H9 (cell line): Measurements from ENCODE around the gene YIPF3. TPM values are rescaled to one million over a fixed set of nuclear protein-coding genes. Genes with fewer than 3 reads are reported as not detected.

Source experiments
- DNase-seq: peaks from one replicate; pipeline ENCODE4 v3.0.0-alpha.2; 2017
- H2AFZ ChIP-seq: one replicate; pipeline ENCODE4 v1.6.1; 2013; ENCODE audit warnings: mild to moderate bottlenecking, low read length, control low read depth, moderate library complexity
- H2AK5ac ChIP-seq: 2 replicates; pipeline ENCODE4 v1.6.1; 2013; ENCODE audit warnings: low read length, control low read depth, mixed read lengths; ENCODE audit not compliant: insufficient read length
- H2BK120ac ChIP-seq: one replicate; pipeline ENCODE4 v1.6.1; 2013; ENCODE audit warnings: low read depth, mild to moderate bottlenecking, low read length, control low read depth, inconsistent platforms; ENCODE audit not compliant: poor library complexity, severe bottlenecking
- H2BK12ac ChIP-seq: 2 replicates; pipeline ENCODE4 v1.6.1; 2013; ENCODE audit warnings: low read length, control low read depth, mixed read lengths, low read depth; ENCODE audit not compliant: insufficient read length
- H2BK15ac ChIP-seq: 2 replicates; pipeline ENCODE4 v1.6.1; 2013; ENCODE audit warnings: low read depth, low read length, control low read depth
- H2BK20ac ChIP-seq: one replicate; pipeline ENCODE4 v1.6.1; 2013; ENCODE audit warnings: low read depth, mild to moderate bottlenecking, low read length, control low read depth, inconsistent platforms; ENCODE audit not compliant: poor library complexity, severe bottlenecking
- H2BK5ac ChIP-seq: 2 replicates; pipeline ENCODE4 v1.6.1; 2013; ENCODE audit warnings: low read length, control low read depth, mixed read lengths; ENCODE audit not compliant: insufficient read length
- H3K14ac ChIP-seq: 2 replicates; pipeline ENCODE4 v1.6.1; 2013; ENCODE audit warnings: low read length, control low read depth; ENCODE audit not compliant: insufficient read depth
- H3K18ac ChIP-seq: 2 replicates; pipeline ENCODE4 v1.6.1; 2013; ENCODE audit warnings: low read depth, mild to moderate bottlenecking, mixed read lengths, low read length, control low read depth; ENCODE audit not compliant: insufficient read length
- H3K23ac ChIP-seq: 2 replicates; pipeline ENCODE4 v1.6.1; 2013; ENCODE audit warnings: low read length, control low read depth, mixed read lengths, low read depth; ENCODE audit not compliant: insufficient read length
- H3K23me2 ChIP-seq: 2 replicates; pipeline ENCODE4 v1.6.1; 2013; ENCODE audit warnings: low read depth, mild to moderate bottlenecking, mixed read lengths, low read length, control low read depth; ENCODE audit not compliant: insufficient read length, poor library complexity, severe bottlenecking
- H3K27ac ChIP-seq: 2 replicates; pipeline ENCODE4 v1.5.1; 2013; ENCODE audit warnings: low read length, control low read depth, mixed read lengths, low read depth; ENCODE audit not compliant: insufficient read length
- H3K27me3 ChIP-seq: 2 replicates; pipeline ENCODE4 v1.6.1; 2013; ENCODE audit warnings: low read length, control low read depth, inconsistent platforms; ENCODE audit not compliant: insufficient read depth
- H3K4ac ChIP-seq: 2 replicates; pipeline ENCODE4 v1.6.1; 2013; ENCODE audit warnings: low read depth, mild to moderate bottlenecking, control low read depth, inconsistent platforms, low read length, moderate library complexity
- H3K4me1 ChIP-seq: 2 replicates; pipeline ENCODE4 v1.6.1; 2013; ENCODE audit warnings: low read length, control low read depth, inconsistent platforms; ENCODE audit not compliant: insufficient read depth
- H3K4me2 ChIP-seq: 2 replicates; pipeline ENCODE4 v1.6.1; 2013; ENCODE audit warnings: low read length, control low read depth, mixed read lengths; ENCODE audit not compliant: insufficient read length, insufficient read depth
- H3K56ac ChIP-seq: 2 replicates; pipeline ENCODE4 v1.6.1; 2013; ENCODE audit warnings: low read depth, mild to moderate bottlenecking, mixed read lengths, low read length, control low read depth; ENCODE audit not compliant: insufficient read length
- H3K79me1 ChIP-seq: 2 replicates; pipeline ENCODE4 v1.6.1; 2013; ENCODE audit warnings: low read depth, mild to moderate bottlenecking, moderate library complexity, low read length, control low read depth, inconsistent platforms; ENCODE audit not compliant: insufficient read depth, poor library complexity, severe bottlenecking
- H3K79me2 ChIP-seq: 2 replicates; pipeline ENCODE4 v1.6.1; 2013; ENCODE audit warnings: low read length, control low read depth, inconsistent platforms; ENCODE audit not compliant: insufficient read depth
- H3K9ac ChIP-seq: 2 replicates; pipeline ENCODE4 v1.6.1; 2013; ENCODE audit warnings: low read length, control low read depth, mixed read lengths; ENCODE audit not compliant: insufficient read length; ENCODE audit errors: extremely low read depth
- H3K9me3 ChIP-seq: one replicate; pipeline ENCODE4 v1.6.1; 2013; ENCODE audit warnings: low read depth, low read length, inconsistent platforms; ENCODE audit not compliant: control insufficient read depth
- H3T11ph ChIP-seq: one replicate; pipeline ENCODE4 v1.6.1; 2013; ENCODE audit warnings: mild to moderate bottlenecking, low read length, control low read depth, inconsistent platforms
- H4K20me1 ChIP-seq: one replicate; pipeline ENCODE4 v1.6.1; 2013; ENCODE audit not compliant: control insufficient read depth, insufficient read length, insufficient read depth
- H4K5ac ChIP-seq: 2 replicates; pipeline ENCODE4 v1.6.1; 2013; ENCODE audit warnings: low read depth, mild to moderate bottlenecking, mixed read lengths, low read length, control low read depth; ENCODE audit not compliant: insufficient read length
- H4K8ac ChIP-seq: replicated peaks from 2 replicates; pipeline ENCODE4 v1.6.1; 2013; ENCODE audit warnings: low read length, control low read depth, mixed read lengths, low read depth; ENCODE audit not compliant: insufficient read length
- H4K91ac ChIP-seq: 2 replicates; pipeline ENCODE4 v1.6.1; 2013; ENCODE audit warnings: low read depth, mild to moderate bottlenecking, moderate library complexity, mixed read lengths, low read length, control low read depth; ENCODE audit not compliant: insufficient read length
- H3K27ac Mint-ChIP-seq, 3 experiments: 2 replicates in 2 of 3; 3 replicates in 1 of 3; pipeline ENCODE4 v1.8.0; 2020 to 2021; ENCODE audit warnings: mixed read lengths in 3 of 3, mild to moderate bottlenecking in 1 of 3, moderate library complexity in 1 of 3
- H3K27me3 Mint-ChIP-seq: 2 replicates; pipeline ENCODE4 v1.8.0; 2021; ENCODE audit warnings: low read depth, mild to moderate bottlenecking, moderate library complexity, mixed read lengths
- H3K36me3 Mint-ChIP-seq, 3 experiments: 2 replicates in 2 of 3; 3 replicates in 1 of 3; pipeline ENCODE4 v1.8.0; 2020 to 2021; ENCODE audit warnings: low read depth in 3 of 3, mixed read lengths in 3 of 3; ENCODE audit not compliant: insufficient read depth in 1 of 3
- H3K4me1 Mint-ChIP-seq, 2 experiments: 2 replicates each; pipeline ENCODE4 v1.8.0; 2020; ENCODE audit warnings: mixed read lengths in 2 of 2
- H3K4me3 Mint-ChIP-seq, 2 experiments: 2 replicates in 1 of 2; 3 replicates in 1 of 2; pipeline ENCODE4 v1.8.0; 2020 to 2021; ENCODE audit warnings: mild to moderate bottlenecking in 2 of 2, mixed read lengths in 2 of 2, moderate library complexity in 1 of 2
- H3K9me3 Mint-ChIP-seq, 2 experiments: 2 replicates in 1 of 2; 3 replicates in 1 of 2; pipeline ENCODE4 v1.8.0; 2020; ENCODE audit warnings: mild to moderate bottlenecking in 2 of 2, mixed read lengths in 2 of 2, moderate library complexity in 1 of 2
- CTCF ChIP-seq: fragments of 200-600 bp; sonication (generic); conservative IDR thresholded peaks from 3 replicates; pipeline ENCODE4 v1.8.0; 2021; ENCODE audit warnings: antibody characterized with exemption, mild to moderate bottlenecking
- WGBS: extraction: QIAGEN DNeasy Blood & Tissue Kit; methylation state at CpG from one replicate; pipeline ENCODE4 v1.1.7; 2013; ENCODE audit warnings: missing lambda C conversion rate, low lambda C conversion rate, mixed read lengths; ENCODE audit not compliant: insufficient read length; ENCODE audit errors: extremely low coverage; 5-methylcytosine and 5-hydroxymethylcytosine counted together
- total RNA-seq: library from RNA; stranded (reverse); gene quantifications from 2 replicates; pipeline ENCODE4 v1.2.1, GENCODE V29; 2021

The YIPF3 gene
- total RNA-seq, 1 experiment from 2014 or later, result 84.5 TPM

GRCh38 chr6:43521836-43522235, 5.1 kb upstream of the YIPF3 start:
- Histone ChIP-seq H4K20me1 (no peaks in the 10 kb centered on the region), H3K79me1 (peaks cover 3% of the 10 kb centered on the region), H3K4me1 (no peaks in the 10 kb centered on the region), H3T11ph (no peak overlapping the region), H4K8ac (no peak overlapping the region), H2BK12ac (no peak overlapping the region), H3K27me3 (no peaks in the 10 kb centered on the region), H4K5ac (no peak overlapping the region), H3K79me2 (peaks cover 13% of the 10 kb centered on the region; the same call in 1 of the 2 replicates), H3K9me3 (no peaks in the 10 kb centered on the region), H3K56ac (no peak overlapping the region), H3K9ac (no peak overlapping the region), H3K27ac (no peak overlapping the region), H3K18ac (no peak overlapping the region), H2BK120ac (no peak overlapping the region), H2BK20ac (no peak overlapping the region), H3K4me2 (no peak overlapping the region), H3K4ac (no peak overlapping the region), H3K14ac (no peak overlapping the region), H3K23me2 (peaks cover 5% of the 10 kb centered on the region), H2AK5ac (no peak overlapping the region), H4K91ac (no peak overlapping the region), H2AFZ (no peak overlapping the region), H2BK15ac (no peak overlapping the region), H2BK5ac (no peak overlapping the region), H3K23ac (no peak overlapping the region)
- no peak overlapping the region for H3K27ac Mint-ChIP-seq
- WGBS, result no CpG with 5 or more reads among the region's 2 CpGs
- peaks cover 0 to 51% (median 36%) of the 10 kb centered on the region in 3 experiments; a peak in 5 of 7 replicates for H3K36me3 Mint-ChIP-seq
- DNase-seq, result no peak
- TF ChIP-seq CTCF, result no peak
- no peak overlapping the region for H3K4me3 Mint-ChIP-seq
- no peaks in the 10 kb centered on the region for H3K4me1 Mint-ChIP-seq
- H3K27me3 Mint-ChIP-seq, result no peaks in the 10 kb centered on the region
- H3K9me3 Mint-ChIP-seq, result no peaks in the 10 kb centered on the region
